ENCODE measurements around the gene NEURL2. TPM values are rescaled to one million over a fixed set of nuclear protein-coding genes. Genes with fewer than 3 reads are reported as not detected.
A peak's percentile ranks its signal among the peaks of the same experiment; 100 is the strongest.

NEURL2 gene
- total RNA-seq, result 1 to 10 TPM; 1.1 to 1.3 TPM

- Mint-ChIP-seq H3K4me3 (peak within 1 kb of the TSS; percentile 87), H3K9me3 (ENCODE audit: insufficient read depth) (no peaks in the 10 kb centered on the region), H3K36me3 (ENCODE audit: low read depth) (peaks cover 4% of the 10 kb centered on the region), H3K27me3 (ENCODE audit: low read depth) (no peaks in the 10 kb centered on the region), H3K4me1 (ENCODE audit: low read depth) (peaks cover 43% of the 10 kb centered on the region), H3K27ac (peak within 1 kb of the TSS; percentile 82)
- DNase-seq (peak; percentile 91), ATAC-seq (peak; percentile 87)
- POLR2A ChIA-PET, result interaction anchor here (0.5 to 4.6 kb wide), 16 partner anchors 10 to 471 kb away, joined by 3 to 39 read pairs (median 3); partner anchors contain the start of genes DNTTIP1, PCIF1, WFDC3 and ZNF335
- CTCF ChIA-PET, result interaction anchor here (0.8 to 3.3 kb wide), 9 partner anchors 10 to 122 kb away, joined by 3 to 22 read pairs (median 4); partner anchors contain the start of genes ACOT8 and ZSWIM1
These were observed at the start of gene NEURL2, which contains the start of gene CTSA for GRCh38 chr20:45890985-45891983. Gene NEURL2 (minus strand): TSS chr20:45891208. CDS start chr20:45890991, 217 bp downstream. Gene CTSA (plus strand): TSS chr20:45891335. CDS start chr20:45891569, 234 bp downstream.

DNA sequence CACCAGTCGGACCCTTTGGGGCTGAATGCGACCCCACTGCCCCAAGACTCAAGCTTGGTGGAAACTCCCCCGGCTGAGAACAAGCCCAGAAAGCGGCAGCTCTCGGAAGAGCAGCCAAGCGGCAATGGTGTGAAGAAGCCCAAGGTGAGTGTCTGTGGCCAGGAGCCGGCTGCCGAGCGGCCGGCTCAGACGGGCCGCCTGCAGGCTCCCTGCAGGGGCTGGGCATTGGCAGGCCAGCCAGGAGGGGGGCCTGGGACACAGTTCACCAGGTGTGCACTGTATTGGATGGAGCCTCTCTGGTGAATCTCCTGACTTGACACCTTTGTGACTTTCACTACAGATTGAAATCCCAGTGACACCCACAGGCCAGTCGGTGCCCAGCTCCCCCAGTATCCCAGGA lies 49.5 kb upstream of the NEURL2 start:
- Mint-ChIP-seq H3K36me3 (ENCODE audit: low read depth) (peaks cover 56% of the 10 kb centered on the region), H3K27me3 (ENCODE audit: low read depth) (no peaks in the 10 kb centered on the region), H3K9me3 (ENCODE audit: insufficient read depth) (no peaks in the 10 kb centered on the region), H3K27ac (no peak overlapping the region), H3K4me1 (ENCODE audit: low read depth) (peaks cover 24% of the 10 kb centered on the region), H3K4me3 (no peak overlapping the region)
- DNase-seq (no peak), ATAC-seq (no peak)
- POLR2A ChIA-PET, result interaction anchor here (0.8 kb wide), 1 partner anchor 180 kb away, joined by 3 read pairs; no protein-coding TSS in a partner anchor
- CTCF ChIA-PET, result interaction anchor here (8.2 kb wide), 1 partner anchor 30 kb away, joined by 90 read pairs; the partner anchor contains the start of gene ZNF335

- no peak for DNase-seq
- H3K4me3 Mint-ChIP-seq, result no peak overlapping the region
- POLR2A ChIA-PET, result interaction anchor here (0.7 kb wide), 1 partner anchor 9 kb away, joined by 3 read pairs; no protein-coding TSS in a partner anchor
- CTCF ChIA-PET, result interaction anchor here (8.2 kb wide), 1 partner anchor 30 kb away, joined by 90 read pairs; the partner anchor contains the start of gene ZNF335
- H3K4me1 Mint-ChIP-seq (ENCODE audit: low read depth), result peaks cover 24% of the 10 kb centered on the region
- H3K27ac Mint-ChIP-seq, result no peak overlapping the region
- no peaks in the 10 kb centered on the region for H3K9me3 Mint-ChIP-seq (ENCODE audit: insufficient read depth)
- H3K27me3 Mint-ChIP-seq (ENCODE audit: low read depth), result no peaks in the 10 kb centered on the region
- peaks cover 56% of the 10 kb centered on the region for H3K36me3 Mint-ChIP-seq (ENCODE audit: low read depth)
- ATAC-seq, result no peak
These were observed 49.0 kb upstream of the NEURL2 start for GRCh38 chr20:45940053-45940452.

GRCh38 chr20:45938727-45939438 lies 47.9 kb upstream of the NEURL2 start:
- no peaks in the 10 kb centered on the region for H3K27me3 Mint-ChIP-seq (ENCODE audit: low read depth)
- peaks cover 24% of the 10 kb centered on the region for H3K4me1 Mint-ChIP-seq (ENCODE audit: low read depth)
- peaks cover 45% of the 10 kb centered on the region for H3K36me3 Mint-ChIP-seq (ENCODE audit: low read depth)
- peak overlapping the region; percentile 20 for H3K27ac Mint-ChIP-seq
- ATAC-seq (no peak), DNase-seq (no peak)
- POLR2A ChIA-PET, result interaction anchor here (1.6 to 3.0 kb wide), 3 partner anchors 10 to 82 kb away, joined by 5 to 18 read pairs (median 8); partner anchors contain the start of genes ACOT8 and ZSWIM3
- CTCF ChIA-PET, result interaction anchor here (1.5 to 8.2 kb wide), 2 partner anchors 32 to 140 kb away, joined by 5 to 90 read pairs; partner anchors contain the start of gene ZNF335
- H3K9me3 Mint-ChIP-seq (ENCODE audit: insufficient read depth), result no peaks in the 10 kb centered on the region
- no peak overlapping the region for H3K4me3 Mint-ChIP-seq

DNA sequence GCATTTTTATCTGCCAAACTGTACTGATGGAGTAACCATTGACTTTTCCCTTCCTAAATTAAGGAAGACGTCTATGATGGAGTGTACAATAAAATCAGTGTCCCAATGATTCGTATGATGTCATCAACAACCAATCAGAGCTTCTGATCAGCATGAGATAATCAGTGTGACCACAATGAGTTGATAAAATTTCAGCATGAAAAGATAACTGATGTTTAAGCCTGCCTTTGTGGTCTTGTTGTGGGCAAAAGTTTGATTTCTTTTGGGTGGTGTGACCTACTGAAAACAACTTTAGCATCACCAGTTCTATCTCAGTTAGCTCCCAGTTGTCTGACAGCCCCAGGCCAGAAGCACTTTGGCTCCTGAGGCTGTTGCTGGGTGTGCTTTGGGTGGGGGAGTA lies 46.8 kb upstream of the NEURL2 start:
- no peak for DNase-seq
- Mint-ChIP-seq H3K27me3 (ENCODE audit: low read depth) (no peaks in the 10 kb centered on the region), H3K4me1 (ENCODE audit: low read depth) (peaks cover 29% of the 10 kb centered on the region), H3K9me3 (ENCODE audit: insufficient read depth) (no peaks in the 10 kb centered on the region), H3K4me3 (no peak overlapping the region), H3K36me3 (ENCODE audit: low read depth) (peaks cover 35% of the 10 kb centered on the region), H3K27ac (peak overlapping the region; percentile 60)
- no peak for ATAC-seq
- ChIA-PET CTCF (interaction anchor here (1.2 to 8.2 kb wide), 6 partner anchors 25 to 139 kb away, joined by 3 to 90 read pairs (median 5); partner anchors contain the start of gene ZNF335), POLR2A (interaction anchor here (1.3 to 3.0 kb wide), 5 partner anchors 11 to 81 kb away, joined by 4 to 18 read pairs (median 5); partner anchors contain the start of genes ACOT8, SPATA25 and ZSWIM3)

GRCh38 chr20:45935416-45936046 lies 44.5 kb upstream of the NEURL2 start:
- DNase-seq (no peak), ATAC-seq (no peak)
- H3K27me3 Mint-ChIP-seq (ENCODE audit: low read depth), result no peaks in the 10 kb centered on the region
- no peaks in the 10 kb centered on the region for H3K9me3 Mint-ChIP-seq (ENCODE audit: insufficient read depth)
- POLR2A ChIA-PET, result interaction anchor here (0.5 to 3.8 kb wide), 22 partner anchors 9 to 791 kb away, joined by 3 to 52 read pairs (median 6); partner anchors contain the start of genes ACOT8, CTSA, NEURL2 and PLTP
- peak overlapping the region; percentile 93 for H3K27ac Mint-ChIP-seq
- H3K4me3 Mint-ChIP-seq, result peak overlapping the region; percentile 90
- H3K36me3 Mint-ChIP-seq (ENCODE audit: low read depth), result peaks cover 34% of the 10 kb centered on the region
- H3K4me1 Mint-ChIP-seq (ENCODE audit: low read depth), result peaks cover 29% of the 10 kb centered on the region
- CTCF ChIA-PET, result interaction anchor here (0.8 to 8.2 kb wide), 8 partner anchors 18 to 429 kb away, joined by 3 to 90 read pairs (median 6); partner anchors contain the start of gene ZNF335

GRCh38 chr20:45934586-45935415 lies 43.8 kb upstream of the NEURL2 start, which contains the start of gene PCIF1:
Gene PCIF1 (plus strand): TSS chr20:45934683. CDS start chr20:45939000, 4,317 bp downstream.
- peaks cover 29% of the 10 kb centered on the region for H3K4me1 Mint-ChIP-seq (ENCODE audit: low read depth)
- ChIA-PET CTCF (interaction anchor here (0.7 to 8.2 kb wide), 16 partner anchors 12 to 1444 kb away, joined by 3 to 90 read pairs (median 4); partner anchors contain the start of genes ZNF335 and ZSWIM1), POLR2A (interaction anchor here (0.6 to 3.8 kb wide), 30 partner anchors 9 to 415 kb away, joined by 3 to 52 read pairs (median 4); partner anchors contain the start of genes ACOT8, CTSA, DNTTIP1 and NEURL2)
- H3K4me3 Mint-ChIP-seq, result peak within 1 kb of the TSS; percentile 90
- DNase-seq, result peak; percentile 99
- ATAC-seq, result peak; percentile 83
- no peaks in the 10 kb centered on the region for H3K9me3 Mint-ChIP-seq (ENCODE audit: insufficient read depth)
- no peaks in the 10 kb centered on the region for H3K27me3 Mint-ChIP-seq (ENCODE audit: low read depth)
- peak within 1 kb of the TSS; percentile 98 for H3K27ac Mint-ChIP-seq
- H3K36me3 Mint-ChIP-seq (ENCODE audit: low read depth), result peaks cover 29% of the 10 kb centered on the region

GRCh38 chr20:45934046-45934585 lies 43.1 kb upstream of the NEURL2 start:
- DNase-seq (peak; percentile 70), ATAC-seq (peak; percentile 23)
- H3K27ac Mint-ChIP-seq, result peak overlapping the region; percentile 98
- H3K4me3 Mint-ChIP-seq, result peak overlapping the region; percentile 88
- ChIA-PET POLR2A (interaction anchor here (0.6 to 3.8 kb wide), 23 partner anchors 10 to 415 kb away, joined by 3 to 52 read pairs (median 6); partner anchors contain the start of genes ACOT8, CTSA, DNTTIP1 and NEURL2), CTCF (interaction anchor here (0.7 to 8.2 kb wide), 17 partner anchors 12 to 1444 kb away, joined by 3 to 90 read pairs (median 5); partner anchors contain the start of genes ZNF335 and ZSWIM1)
- peaks cover 23% of the 10 kb centered on the region for H3K36me3 Mint-ChIP-seq (ENCODE audit: low read depth)
- H3K27me3 Mint-ChIP-seq (ENCODE audit: low read depth), result no peaks in the 10 kb centered on the region
- peaks cover 29% of the 10 kb centered on the region for H3K4me1 Mint-ChIP-seq (ENCODE audit: low read depth)
- no peaks in the 10 kb centered on the region for H3K9me3 Mint-ChIP-seq (ENCODE audit: insufficient read depth)

DNA sequence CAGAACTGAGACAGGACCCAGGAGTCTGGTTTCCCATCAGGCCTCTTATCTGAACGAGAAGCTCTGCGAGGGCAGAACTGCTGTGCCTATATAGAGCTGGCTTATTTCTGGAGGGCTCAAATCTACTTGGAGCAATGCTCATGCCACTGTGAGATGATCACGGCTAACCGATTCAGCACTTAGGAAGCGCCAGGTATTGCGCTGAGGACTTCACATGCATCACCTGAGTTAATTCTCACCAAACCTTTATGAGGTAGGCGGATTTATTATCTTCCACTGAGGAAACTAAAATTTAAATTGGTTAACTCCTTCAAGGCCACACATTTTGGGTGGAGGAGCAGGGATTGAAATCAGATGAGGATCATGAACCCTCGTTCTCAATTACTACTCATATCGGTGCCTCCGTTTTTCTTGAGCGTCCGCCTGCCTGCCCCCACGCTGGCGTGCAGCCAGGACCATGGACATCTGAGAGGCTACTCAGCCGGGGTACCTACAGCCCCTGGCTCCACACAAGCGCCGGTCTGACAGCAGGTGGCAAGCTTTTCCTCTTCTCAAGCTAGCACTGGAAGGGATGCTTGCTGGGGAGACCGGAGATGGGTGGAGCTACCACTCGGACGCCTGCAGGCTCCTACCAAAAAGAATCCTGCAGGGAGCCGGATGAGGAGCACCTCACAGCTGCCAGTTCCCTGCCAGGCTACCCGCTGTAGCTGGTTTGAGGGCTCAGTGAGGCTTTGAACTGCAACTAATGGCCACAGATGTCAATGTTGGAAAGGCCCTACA lies 42.4 kb upstream of the NEURL2 start:
- DNase-seq (peak; percentile 77), ATAC-seq (peak; percentile 27)
- peak overlapping the region; percentile 98 for H3K27ac Mint-ChIP-seq
- no peaks in the 10 kb centered on the region for H3K27me3 Mint-ChIP-seq (ENCODE audit: low read depth)
- ChIA-PET CTCF (interaction anchor here (0.9 to 8.2 kb wide), 12 partner anchors 13 to 134 kb away, joined by 3 to 90 read pairs (median 6); partner anchors contain the start of genes ZNF335 and ZSWIM1), POLR2A (interaction anchor here (0.6 to 3.8 kb wide), 16 partner anchors 9 to 163 kb away, joined by 3 to 52 read pairs (median 8); partner anchors contain the start of genes ACOT8, CTSA, DNTTIP1 and NEURL2)
- peak overlapping the region; percentile 88 for H3K4me3 Mint-ChIP-seq
- no peaks in the 10 kb centered on the region for H3K9me3 Mint-ChIP-seq (ENCODE audit: insufficient read depth)
- peaks cover 28% of the 10 kb centered on the region for H3K4me1 Mint-ChIP-seq (ENCODE audit: low read depth)
- H3K36me3 Mint-ChIP-seq (ENCODE audit: low read depth), result peaks cover 16% of the 10 kb centered on the region
